Stimulated activated naive CD8-positive, alpha-beta T cell treated with anti-CD3 and anti-CD28 coated beads, Interleukin-15, amount 100 ng/mL, for 72 hours (primary cell): ENCODE measurements around the gene NHLRC3.
"Not testable (repeated sequence)": the region's sequence is repeated elsewhere in the genome, so short reads cannot be mapped to it uniquely, and the experiment has no call there.

Experiments used
- ATAC-seq: fragments of 150-1000 bp; cut with Tn5 transposase; 2 replicates; pipeline ENCODE4 v1.10.0; 2021; ENCODE audit warnings: mild to moderate bottlenecking, moderate library complexity
- DNase-seq, 2 donors: peaks; one replicate each; pipeline ENCODE4 v3.0.0; 2021 to 2022
- H3K27ac Mint-ChIP-seq, 2 donors: one replicate each; pipeline ENCODE4 v1.8.0; 2022; ENCODE audit warnings: mild to moderate bottlenecking in 2 of 2, mixed read lengths in 2 of 2, moderate library complexity in 2 of 2
- H3K27me3 Mint-ChIP-seq: one replicate; pipeline ENCODE4 v1.8.0; 2022; ENCODE audit warnings: mixed read lengths
- H3K4me1 Mint-ChIP-seq: one replicate; pipeline ENCODE4 v1.8.0; 2022; ENCODE audit warnings: mild to moderate bottlenecking, mixed read lengths
- H3K4me3 Mint-ChIP-seq, 2 donors: one replicate each; pipeline ENCODE4 v1.8.0; 2022; ENCODE audit warnings: mild to moderate bottlenecking in 2 of 2, mixed read lengths in 2 of 2, moderate library complexity in 1 of 2
- H3K9me3 Mint-ChIP-seq, 2 donors: one replicate each; pipeline ENCODE4 v1.8.0; 2022; ENCODE audit warnings: mixed read lengths in 2 of 2

NHLRC3 gene

GRCh38 chr13:39037880-39038568 is at the start of gene NHLRC3, which contains the start of gene PROSER1:
Gene NHLRC3 (plus strand): TSS chr13:39038456. CDS start chr13:39038640, 184 bp downstream.
Gene PROSER1 (minus strand): TSS chr13:39038089. CDS start chr13:39037242, 847 bp downstream.
- H3K4me3 Mint-ChIP-seq = peak within 1 kb of the TSS; percentile 90 to 97
- peaks cover 34% of the 10 kb centered on the region for H3K4me1 Mint-ChIP-seq
- no peaks in the 10 kb centered on the region for H3K27me3 Mint-ChIP-seq
- H3K27ac Mint-ChIP-seq = peak within 1 kb of the TSS; percentile 98 to 99
- ATAC-seq = peak; percentile 95
- no peaks in the 10 kb centered on the region for H3K9me3 Mint-ChIP-seq
- DNase-seq = peak; percentile 89 to 93

- no peak within 1 kb of the TSS for H3K4me3 Mint-ChIP-seq
- DNase-seq (no peak), ATAC-seq (no peak)
- H3K27me3 Mint-ChIP-seq = no peaks in the 10 kb centered on the region
- H3K4me1 Mint-ChIP-seq = peaks cover 5% of the 10 kb centered on the region
- H3K9me3 Mint-ChIP-seq = no peaks in the 10 kb centered on the region
- H3K27ac Mint-ChIP-seq = peak within 1 kb of the TSS in 1 of 2 donors; percentile 52
Measured at GRCh38 chr13:38990693-38991092, 47.6 kb upstream of the NHLRC3 start, which contains the start of gene STOML3. Gene STOML3 (minus strand): TSS chr13:38990831. CDS start chr13:38990721, 110 bp downstream.

- DNase-seq = no peak
- no peaks in the 10 kb centered on the region for H3K27me3 Mint-ChIP-seq
- H3K9me3 Mint-ChIP-seq = no peaks in the 10 kb centered on the region
- H3K27ac Mint-ChIP-seq = no peak overlapping the region
- ATAC-seq = no peak
- H3K4me1 Mint-ChIP-seq = peaks cover 5% of the 10 kb centered on the region
- H3K4me3 Mint-ChIP-seq = no peak overlapping the region
Measured at GRCh38 chr13:38993381-38993780, 44.9 kb upstream of the NHLRC3 start.

GRCh38 chr13:38998739-38999138 is 39.5 kb upstream of the NHLRC3 start:
- H3K4me3 Mint-ChIP-seq = no peak overlapping the region
- DNase-seq (no peak), ATAC-seq (no peak)
- no peak overlapping the region for H3K27ac Mint-ChIP-seq
- H3K9me3 Mint-ChIP-seq = no peaks in the 10 kb centered on the region
- no peaks in the 10 kb centered on the region for H3K27me3 Mint-ChIP-seq
- H3K4me1 Mint-ChIP-seq = peaks cover 2% of the 10 kb centered on the region

GRCh38 chr13:39006371-39007111 is 31.7 kb upstream of the NHLRC3 start:
- not testable (repeated sequence) for H3K27me3 Mint-ChIP-seq, H3K9me3 Mint-ChIP-seq, H3K27ac Mint-ChIP-seq, ATAC-seq, H3K4me1 Mint-ChIP-seq, DNase-seq
- peak overlapping the region in 1 of 2 donors; percentile 41 for H3K4me3 Mint-ChIP-seq

- ATAC-seq (no peak), DNase-seq (no peak)
- no peaks in the 10 kb centered on the region for H3K9me3 Mint-ChIP-seq
- no peaks in the 10 kb centered on the region for H3K27me3 Mint-ChIP-seq
- peak overlapping the region in 1 of 2 donors; percentile 10 for H3K4me3 Mint-ChIP-seq
- peak overlapping the region in 1 of 2 donors; percentile 43 for H3K27ac Mint-ChIP-seq
- peaks cover 6% of the 10 kb centered on the region for H3K4me1 Mint-ChIP-seq
Measured at GRCh38 chr13:39012608-39013007, 25.6 kb upstream of the NHLRC3 start.

- H3K9me3 Mint-ChIP-seq = no peaks in the 10 kb centered on the region
- H3K27me3 Mint-ChIP-seq = no peaks in the 10 kb centered on the region
- ATAC-seq (no peak), DNase-seq (no peak)
- H3K4me3 Mint-ChIP-seq = no peak overlapping the region
- H3K4me1 Mint-ChIP-seq = peaks cover 6% of the 10 kb centered on the region
- H3K27ac Mint-ChIP-seq = peak overlapping the region in 1 of 2 donors; percentile 91
Measured at GRCh38 chr13:39013462-39013861, 24.8 kb upstream of the NHLRC3 start.

- H3K4me3 Mint-ChIP-seq = no peak overlapping the region
- peak; percentile 92 for ATAC-seq
- peaks cover 6% of the 10 kb centered on the region for H3K4me1 Mint-ChIP-seq
- no peaks in the 10 kb centered on the region for H3K9me3 Mint-ChIP-seq
- no peak overlapping the region for H3K27ac Mint-ChIP-seq
- DNase-seq = no peak
- H3K27me3 Mint-ChIP-seq = no peaks in the 10 kb centered on the region
Measured at GRCh38 chr13:39016087-39016486, 22.2 kb upstream of the NHLRC3 start.

- DNase-seq (peak in 1 of 2 donors; percentile 26), ATAC-seq (peak; percentile 75)
- Mint-ChIP-seq H3K4me3 (no peak overlapping the region), H3K9me3 (no peaks in the 10 kb centered on the region), H3K27ac (peak overlapping the region in 1 of 2 donors; percentile 55), H3K4me1 (peaks cover 6% of the 10 kb centered on the region), H3K27me3 (no peaks in the 10 kb centered on the region)
Measured at GRCh38 chr13:39016787-39017186, 21.5 kb upstream of the NHLRC3 start.

- Mint-ChIP-seq H3K4me3 (no peak overlapping the region), H3K27ac (no peak overlapping the region)
- DNase-seq = no peak
Measured at GRCh38 chr13:39020853-39021462, 17.3 kb upstream of the NHLRC3 start.

GRCh38 chr13:39023316-39023715 is 14.9 kb upstream of the NHLRC3 start:
- DNase-seq (no peak), ATAC-seq (no peak)
- H3K27ac Mint-ChIP-seq = no peak overlapping the region
- no peaks in the 10 kb centered on the region for H3K4me1 Mint-ChIP-seq
- H3K27me3 Mint-ChIP-seq = no peaks in the 10 kb centered on the region
- H3K4me3 Mint-ChIP-seq = no peak overlapping the region
- no peaks in the 10 kb centered on the region for H3K9me3 Mint-ChIP-seq

More at GRCh38 chr13:39020853-39021462, 17.3 kb upstream of the NHLRC3 start:
- peaks cover 6% of the 10 kb centered on the region for H3K4me1 Mint-ChIP-seq
- H3K27me3 Mint-ChIP-seq = no peaks in the 10 kb centered on the region
- H3K9me3 Mint-ChIP-seq = no peaks in the 10 kb centered on the region
- ATAC-seq = no peak

GRCh38 chr13:39023761-39024160 is 14.5 kb upstream of the NHLRC3 start:
- no peak overlapping the region for H3K4me3 Mint-ChIP-seq
- H3K9me3 Mint-ChIP-seq = no peaks in the 10 kb centered on the region
- H3K27me3 Mint-ChIP-seq = no peaks in the 10 kb centered on the region
- no peak overlapping the region for H3K27ac Mint-ChIP-seq
- no peak for ATAC-seq
- DNase-seq = no peak
- H3K4me1 Mint-ChIP-seq = no peaks in the 10 kb centered on the region

GRCh38 chr13:39025433-39025839 is 12.8 kb upstream of the NHLRC3 start:
- no peak overlapping the region for H3K27ac Mint-ChIP-seq
- H3K4me3 Mint-ChIP-seq = no peak overlapping the region
- no peaks in the 10 kb centered on the region for H3K4me1 Mint-ChIP-seq
- DNase-seq (no peak), ATAC-seq (no peak)
- no peaks in the 10 kb centered on the region for H3K9me3 Mint-ChIP-seq
- H3K27me3 Mint-ChIP-seq = no peaks in the 10 kb centered on the region

- Mint-ChIP-seq H3K27me3 (no peaks in the 10 kb centered on the region), H3K27ac (no peak overlapping the region)
Measured at GRCh38 chr13:39032150-39032549, 6.1 kb upstream of the NHLRC3 start.

GRCh38 chr13:39034085-39034484 is 4.2 kb upstream of the NHLRC3 start:
- H3K9me3 Mint-ChIP-seq = no peaks in the 10 kb centered on the region
- no peaks in the 10 kb centered on the region for H3K27me3 Mint-ChIP-seq
- no peak for DNase-seq
- no peak for ATAC-seq
- peak overlapping the region in 1 of 2 donors; percentile 42 for H3K27ac Mint-ChIP-seq
- H3K4me1 Mint-ChIP-seq = peaks cover 28% of the 10 kb centered on the region
- peak overlapping the region in 1 of 2 donors; percentile 97 for H3K4me3 Mint-ChIP-seq

More at GRCh38 chr13:39032150-39032549, 6.1 kb upstream of the NHLRC3 start:
- no peaks in the 10 kb centered on the region for H3K9me3 Mint-ChIP-seq
- peaks cover 28% of the 10 kb centered on the region for H3K4me1 Mint-ChIP-seq
- DNase-seq (no peak), ATAC-seq (no peak)
- no peak overlapping the region for H3K4me3 Mint-ChIP-seq
